ENCODE data around the gene CCR6.
"Not testable (repeated sequence)": the region's sequence is repeated elsewhere in the genome, so short reads cannot be mapped to it uniquely, and the experiment has no call there.

The CCR6 gene

GRCh38 chr6:167122827-167123657 lies at the start of gene CCR6:
Gene CCR6 (plus strand): TSS chr6:167123096. CDS start chr6:167136135, 13,039 bp downstream.
- no peak for DNase-seq

- no peak for DNase-seq
Observed at GRCh38 chr6:167073679-167074274, 49.1 kb upstream of the CCR6 start.

GRCh38 chr6:167077241-167077932 lies 45.5 kb upstream of the CCR6 start:
- no peak for DNase-seq

- DNase-seq: no peak
Observed at GRCh38 chr6:167078745-167079144, 44.2 kb upstream of the CCR6 start.

GRCh38 chr6:167079853-167080297 lies 43.0 kb upstream of the CCR6 start:
- no peak for DNase-seq

- no peak for DNase-seq
Observed at GRCh38 chr6:167087857-167088354, 35.0 kb upstream of the CCR6 start.

GRCh38 chr6:167088741-167089140 lies 34.2 kb upstream of the CCR6 start:
- not testable (repeated sequence) for DNase-seq

- DNase-seq: no peak
Observed at GRCh38 chr6:167089243-167090142, 33.4 kb upstream of the CCR6 start.

- DNase-seq: no peak
Observed at GRCh38 chr6:167090171-167090570, 32.7 kb upstream of the CCR6 start.

- no peak for DNase-seq
Observed at GRCh38 chr6:167091026-167091804, 31.7 kb upstream of the CCR6 start.

- no peak for DNase-seq
Observed at GRCh38 chr6:167091805-167092107, 31.1 kb upstream of the CCR6 start.

- DNase-seq: no peak
Observed at GRCh38 chr6:167092672-167093339, 30.1 kb upstream of the CCR6 start.

GRCh38 chr6:167093406-167093921 lies 29.4 kb upstream of the CCR6 start:
- DNase-seq: no peak

GRCh38 chr6:167093922-167094432 lies 28.9 kb upstream of the CCR6 start:
- DNase-seq: no peak

GRCh38 chr6:167094436-167094819 lies 28.5 kb upstream of the CCR6 start:
- DNase-seq: no peak

GRCh38 chr6:167094820-167095637 lies 27.9 kb upstream of the CCR6 start:
- no peak for DNase-seq

- DNase-seq: no peak
Observed at GRCh38 chr6:167095888-167096287, 27.0 kb upstream of the CCR6 start.

- no peak for DNase-seq
Observed at GRCh38 chr6:167096991-167097390, 25.9 kb upstream of the CCR6 start.

- no peak for DNase-seq
Observed at GRCh38 chr6:167097770-167098169, 25.1 kb upstream of the CCR6 start.

- DNase-seq: no peak
Observed at GRCh38 chr6:167098825-167099225, 24.1 kb upstream of the CCR6 start.

Measured in NCI-H345 (cell line).